ENCODE data around the gene S100A9.
A peak's percentile ranks its signal among the peaks of the same experiment; 100 is the strongest.
"Not testable (repeated sequence)": the region's sequence is repeated elsewhere in the genome, so short reads cannot be mapped to it uniquely, and the experiment has no call there.

S100A9 gene

DNA sequence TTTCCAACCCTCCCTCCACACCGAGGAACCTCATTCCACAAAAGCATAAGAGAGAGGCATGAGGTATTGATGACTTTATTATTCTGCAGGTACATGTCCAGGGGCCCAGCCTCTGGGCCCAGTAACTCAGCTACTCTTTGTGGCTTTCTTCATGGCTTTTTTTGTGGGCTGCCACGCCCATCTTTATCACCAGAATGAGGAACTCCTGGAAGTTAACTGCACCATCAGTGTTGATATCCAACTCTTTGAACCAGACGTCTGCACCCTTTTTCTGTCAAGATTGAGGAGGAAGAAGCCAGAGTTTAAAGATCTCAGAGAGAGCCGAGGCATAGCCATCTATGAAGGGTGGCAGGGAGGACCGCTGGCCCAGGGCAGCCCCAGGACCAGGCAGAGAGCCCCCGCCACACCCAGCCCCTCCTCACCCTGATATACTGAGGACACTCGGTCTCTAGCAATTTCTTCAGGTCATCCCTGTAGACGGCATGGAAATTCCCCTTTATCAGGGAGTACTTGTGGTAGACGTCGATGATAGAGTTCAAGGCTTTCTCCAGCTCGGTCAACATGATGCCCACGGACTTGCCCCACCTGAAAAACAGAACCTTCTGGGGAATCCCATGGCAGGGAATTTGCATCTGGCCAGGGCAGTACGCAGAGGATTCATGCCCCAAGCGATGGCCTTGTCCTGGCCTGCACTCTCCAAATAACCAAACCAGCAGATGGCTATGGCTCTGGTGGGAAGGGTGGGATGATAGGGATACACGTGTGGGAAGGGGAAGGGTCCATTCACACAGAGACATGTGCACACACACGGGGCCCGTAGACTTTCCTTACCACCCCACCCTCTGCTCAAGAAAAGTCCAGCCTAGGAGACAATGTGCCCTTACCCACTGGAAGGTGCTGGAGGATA is 32.6 kb downstream of the S100A9 start:
- no peak for DNase-seq (ENCODE audit: low read depth)

DNA sequence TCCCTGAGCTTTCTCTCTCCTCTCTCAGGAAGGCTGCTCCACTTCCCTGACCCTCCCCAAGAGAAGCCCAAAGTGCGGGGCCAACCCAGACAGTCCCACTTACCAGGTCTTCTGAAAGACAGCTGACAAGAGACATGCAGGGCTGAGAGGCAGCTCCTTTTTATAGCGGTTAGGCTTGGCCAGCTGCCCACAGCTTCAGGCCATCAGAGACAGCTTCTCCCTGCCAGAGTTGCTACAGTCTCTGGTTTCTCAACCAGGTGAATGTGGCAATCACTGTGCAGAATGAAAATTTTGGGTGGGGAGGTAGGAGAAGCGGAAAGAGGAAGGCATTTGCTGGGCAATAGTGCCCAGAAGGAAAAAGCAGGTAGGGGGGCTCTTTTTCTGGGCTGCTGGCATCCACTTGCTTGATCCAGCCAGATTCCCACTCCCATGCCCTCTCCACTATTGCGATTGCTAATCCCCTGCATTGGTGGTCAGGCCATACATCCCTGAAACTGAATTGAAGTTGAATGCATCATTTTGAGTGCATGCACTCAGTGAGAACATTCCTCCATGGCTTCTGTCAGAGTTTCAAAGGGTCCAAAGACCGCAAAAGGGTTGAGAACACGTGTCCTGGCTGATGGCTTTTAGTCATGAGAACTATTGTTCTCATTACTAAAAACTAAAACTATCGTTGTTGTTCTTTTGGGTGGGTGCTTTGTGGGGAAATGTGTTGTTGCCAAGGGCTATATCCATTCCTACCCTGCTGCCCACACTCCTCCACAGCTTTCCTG is 33.5 kb downstream of the S100A9 start, which contains the start of gene S100A8:
Gene S100A8, minus strand, starts transcription at position 136 of the 773 bp plus-strand sequence. CDS start 538 bp downstream, outside the sequence.
- no peak for DNase-seq (ENCODE audit: low read depth)

GRCh38 chr1:153392258-153392657 is 34.6 kb downstream of the S100A9 start:
- DNase-seq (ENCODE audit: low read depth), result no peak

- no peak for DNase-seq (ENCODE audit: low read depth)
These were observed 35.2 kb downstream of the S100A9 start for GRCh38 chr1:153392822-153393221.

DNA sequence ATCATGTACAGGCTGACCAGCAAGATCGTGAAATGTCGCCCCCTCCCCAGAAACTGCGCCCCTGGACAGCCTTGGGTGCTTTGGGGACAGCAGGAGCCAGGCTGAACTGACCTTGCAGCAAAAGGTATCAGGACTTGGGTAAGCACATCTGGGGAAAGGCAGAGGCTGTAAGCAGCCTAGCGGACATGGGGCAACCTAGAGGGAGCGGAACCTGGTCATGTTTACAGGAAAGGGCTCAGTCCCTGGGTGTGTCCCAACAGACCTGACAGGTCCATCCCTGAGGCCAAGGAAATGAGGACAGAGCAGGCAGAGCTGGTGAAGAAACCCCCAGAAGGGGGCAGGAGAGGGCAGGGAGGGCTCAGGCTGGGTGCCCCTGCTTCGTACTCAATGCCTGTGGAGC is 36.3 kb downstream of the S100A9 start:
- no peak for DNase-seq (ENCODE audit: low read depth)

- no peak for DNase-seq (ENCODE audit: low read depth)
These were observed 36.7 kb downstream of the S100A9 start for GRCh38 chr1:153394391-153394790.

DNA sequence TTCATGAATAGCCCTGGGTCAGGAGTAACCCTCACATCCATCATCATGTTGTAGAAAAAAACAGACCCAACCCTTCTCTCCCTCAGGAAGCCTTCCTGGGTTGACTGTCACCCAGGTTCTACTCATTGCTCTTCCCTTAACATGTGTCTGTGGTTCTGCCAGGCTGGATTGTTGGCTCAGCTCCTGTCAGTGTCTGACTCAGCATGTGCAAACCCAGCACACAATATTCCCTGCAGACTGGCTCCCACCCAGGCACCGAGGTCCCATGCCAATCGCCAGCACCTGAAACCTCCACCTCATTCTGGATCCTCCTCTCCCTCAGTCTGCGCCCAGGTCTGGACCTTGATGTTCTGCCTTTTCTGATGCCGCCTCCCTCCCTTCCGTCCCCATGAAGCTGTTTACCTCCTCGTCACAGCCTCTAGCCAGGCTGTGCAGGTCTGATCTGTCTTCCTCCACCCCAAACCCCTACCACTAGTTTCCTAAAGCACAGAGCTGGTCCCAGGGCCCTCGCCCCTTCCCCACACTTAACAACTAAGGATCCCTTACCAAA is 37.6 kb downstream of the S100A9 start:
- DNase-seq (ENCODE audit: low read depth), result no peak

DNA sequence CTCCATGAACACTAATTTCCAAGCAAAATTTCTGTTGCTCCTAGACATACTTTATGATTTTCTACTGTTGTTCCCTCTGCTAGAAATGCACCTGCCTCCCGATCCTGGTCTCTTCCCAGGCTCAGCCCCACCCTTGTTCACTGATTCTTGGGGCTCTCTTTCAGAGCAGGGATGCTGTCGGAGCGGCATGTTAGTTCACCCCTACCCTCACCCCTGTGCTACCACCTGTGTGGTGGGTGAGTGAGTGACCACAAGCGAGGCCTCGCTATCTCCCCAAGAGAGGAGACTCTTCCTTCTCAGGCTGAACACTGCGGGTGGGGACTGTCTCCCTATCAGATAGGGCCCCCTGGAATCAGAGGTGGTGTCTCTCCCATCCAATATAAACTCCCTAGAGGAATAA is 38.1 kb downstream of the S100A9 start:
- no peak for DNase-seq (ENCODE audit: low read depth)

GRCh38 chr1:153396461-153396860 is 38.8 kb downstream of the S100A9 start:
- DNase-seq (ENCODE audit: low read depth), result no peak

GRCh38 chr1:153397051-153397923 is 39.6 kb downstream of the S100A9 start:
- no peak for DNase-seq (ENCODE audit: low read depth)

DNA sequence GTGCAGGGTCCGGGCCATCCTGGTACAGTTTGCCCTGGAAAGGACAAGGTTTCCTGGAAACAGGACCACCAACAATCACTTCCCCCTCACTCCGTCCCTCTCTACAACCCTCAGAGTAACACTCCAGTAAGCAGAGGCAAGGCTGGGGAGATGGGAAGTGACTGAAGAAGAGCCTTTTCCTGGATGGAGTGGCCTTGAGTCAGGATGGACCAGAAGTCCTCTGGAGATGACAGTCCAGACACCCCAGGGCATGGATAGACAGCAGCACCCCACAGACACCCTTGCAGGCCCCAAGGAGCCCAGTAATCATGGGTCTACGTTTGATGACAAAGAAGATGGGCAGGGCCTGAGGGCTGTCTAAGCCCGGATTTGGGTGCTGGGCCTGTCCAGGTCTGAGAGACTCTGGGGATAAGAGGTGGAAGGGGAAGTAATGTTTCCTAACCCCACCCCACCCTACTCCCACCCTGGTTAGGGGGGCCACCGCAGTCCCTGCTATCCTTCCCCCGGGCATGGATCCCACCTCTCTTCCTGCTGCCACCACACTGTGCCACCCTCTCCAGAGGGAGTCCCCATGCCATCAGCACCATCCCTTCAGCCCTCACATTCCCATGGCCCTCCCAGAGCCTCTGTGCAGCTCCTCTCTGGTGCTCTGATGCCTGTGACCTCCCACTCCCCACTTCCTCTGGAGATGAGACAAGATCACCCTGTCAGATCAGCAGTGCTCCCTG is 40.4 kb downstream of the S100A9 start:
- DNase-seq (ENCODE audit: low read depth), result no peak

GRCh38 chr1:153399401-153400055 is 41.9 kb downstream of the S100A9 start:
- DNase-seq (ENCODE audit: low read depth), result no peak

- DNase-seq (ENCODE audit: low read depth), result no peak
These were observed 42.6 kb downstream of the S100A9 start for GRCh38 chr1:153400244-153400643.

DNA sequence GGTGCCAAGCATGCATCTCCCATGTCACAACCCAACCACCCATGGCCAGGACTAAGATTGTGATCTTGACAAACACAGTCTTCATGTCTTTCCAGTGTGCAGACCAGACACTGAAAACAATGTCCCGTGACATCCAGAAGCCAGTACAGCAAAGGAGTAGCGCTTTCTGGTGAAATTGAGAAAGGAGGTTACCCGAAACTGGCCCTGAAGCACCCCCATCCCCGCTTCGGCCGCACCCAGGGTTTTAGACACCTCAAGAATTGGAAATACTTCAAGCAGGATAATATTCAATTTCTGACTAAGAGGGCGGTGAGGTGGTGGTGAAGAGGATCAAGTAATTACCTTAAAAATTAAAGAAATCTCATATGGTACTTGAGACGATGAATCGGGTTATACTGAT is 43.8 kb downstream of the S100A9 start:
- no peak for DNase-seq (ENCODE audit: low read depth)

- DNase-seq (ENCODE audit: low read depth), result no peak
These were observed 44.6 kb downstream of the S100A9 start for GRCh38 chr1:153402226-153402625.

- DNase-seq (ENCODE audit: low read depth), result no peak
These were observed 45.9 kb downstream of the S100A9 start for GRCh38 chr1:153403421-153404085.

DNA sequence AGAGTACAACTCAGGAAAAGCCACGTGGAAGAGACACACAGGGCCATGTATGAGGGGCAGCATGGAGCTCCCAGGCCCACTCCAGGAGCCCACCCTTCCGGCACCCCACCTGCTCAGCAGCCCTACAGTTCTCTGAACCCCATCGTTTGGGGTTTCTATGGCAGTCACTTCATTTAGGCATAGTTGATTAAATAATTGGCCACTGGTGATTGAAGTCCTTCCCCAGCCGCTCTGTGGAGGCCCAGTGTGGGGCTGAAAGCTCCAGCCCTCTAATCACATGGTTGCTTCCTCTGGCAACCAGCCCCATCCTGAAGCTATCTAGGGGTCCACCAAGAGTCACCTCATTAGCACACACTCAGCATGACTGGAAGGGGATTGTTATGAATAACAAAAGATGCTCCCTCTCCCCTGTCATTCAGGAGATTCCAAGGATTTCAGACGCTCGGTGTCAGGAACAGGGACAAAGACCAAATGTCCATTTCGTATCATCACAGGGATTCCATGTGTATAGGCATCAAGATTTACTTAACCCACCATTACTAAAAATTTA is 46.5 kb downstream of the S100A9 start:
- DNase-seq (ENCODE audit: low read depth), result no peak

DNA sequence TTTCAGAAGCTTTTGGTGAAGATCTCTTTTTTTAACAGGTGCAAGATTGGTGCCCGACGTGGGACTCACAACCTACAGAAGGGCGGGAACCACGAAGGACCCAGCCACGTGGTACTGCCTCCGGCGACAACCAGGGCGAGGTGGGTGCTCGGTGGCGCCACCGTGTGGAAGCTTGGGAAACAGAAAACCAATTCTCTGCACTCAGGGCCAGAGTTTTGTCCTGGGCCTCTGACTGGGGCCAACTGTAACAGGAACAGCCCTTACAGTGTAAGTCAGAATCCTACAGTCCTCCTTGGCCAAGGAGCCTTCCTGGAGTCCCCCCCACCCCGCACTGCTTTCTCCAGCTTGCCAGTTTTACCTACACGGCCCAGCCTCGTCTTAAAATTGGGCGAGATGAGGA is 47.1 kb downstream of the S100A9 start:
- peak; percentile 30 for DNase-seq (ENCODE audit: low read depth)

DNA sequence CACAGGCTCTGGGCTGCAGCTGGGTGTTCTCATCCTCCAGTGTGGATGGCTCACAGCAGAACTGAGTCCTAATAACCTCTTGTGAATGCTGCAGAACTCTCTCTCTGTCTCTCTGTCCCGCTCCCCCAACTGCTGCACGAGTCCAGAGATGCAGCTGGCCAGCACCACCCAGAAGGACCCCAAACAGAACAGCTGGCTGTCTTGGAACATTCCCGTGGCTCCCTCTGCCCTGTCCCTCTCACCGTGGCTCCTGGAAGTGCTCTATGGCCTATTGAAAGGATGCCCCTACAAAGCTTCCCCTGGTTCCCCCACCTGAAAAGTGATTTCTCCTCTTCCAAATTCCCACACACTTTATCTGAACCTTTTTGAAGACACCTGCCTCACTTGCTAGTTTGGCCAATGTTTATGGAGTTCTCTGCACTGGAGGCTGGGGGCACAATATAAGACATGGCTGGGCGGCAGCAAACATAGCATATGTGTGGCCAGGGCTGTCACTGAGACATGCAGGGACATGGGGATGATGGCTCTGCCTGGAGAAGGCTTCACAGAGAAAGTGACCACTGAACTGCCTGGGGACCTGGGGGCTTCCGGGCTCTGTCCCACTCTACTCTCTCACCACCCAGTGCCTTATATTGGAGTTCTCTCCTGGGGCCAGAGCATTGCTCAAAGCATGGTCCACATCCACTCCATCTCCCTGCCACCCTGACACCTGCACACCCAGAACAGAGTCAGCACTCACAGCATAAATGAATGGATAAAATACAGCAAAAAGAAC is 48.4 kb downstream of the S100A9 start:
- DNase-seq (ENCODE audit: low read depth), result not testable (repeated sequence)
